Measurements from ENCODE around the gene TEF.

DNA sequence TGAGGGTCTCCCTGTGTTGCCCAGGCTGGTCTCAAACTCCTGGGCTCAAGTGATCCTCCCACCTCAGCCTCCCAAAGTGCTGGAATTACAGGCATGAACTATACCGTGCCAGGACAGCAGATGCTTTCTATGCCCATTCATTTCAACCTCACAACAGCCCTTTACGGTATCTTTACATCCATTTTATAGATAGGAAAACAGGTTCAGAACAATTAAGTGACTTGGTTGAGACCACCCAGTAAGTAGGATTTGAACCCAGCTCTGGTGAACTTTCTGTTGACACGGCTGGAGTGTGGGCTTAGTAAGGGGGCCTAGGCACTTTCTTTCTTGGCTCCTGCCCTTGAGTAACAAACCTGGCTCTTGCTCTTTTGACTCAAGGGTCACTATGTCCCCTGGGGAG lies 25.7 kb downstream of the TEF start:
- TF ChIP-seq CTCF (IDR thresholded peaks at IDR 0.05) (no peak), EP300 (IDR thresholded peaks at IDR 0.05) (no peak), POLR2AphosphoS5 (IDR thresholded peaks at IDR 0.05) (no peak)

All from esophagus muscularis mucosa (tissue), 4 donors.